Parathyroid adenoma (tissue), 2 donors: ENCODE measurements around the gene LAMA5.

Experiments
- H2AFZ ChIP-seq: fragments of 300-600 bp; sonication (generic); one replicate; pipeline ENCODE4 v1.7.0; 2017; ENCODE audit warnings: antibody characterized with exemption, mild to moderate bottlenecking
- H3K27ac ChIP-seq: fragments of 300-600 bp; sonication (generic); one replicate; pipeline ENCODE4 v1.7.0; 2017
- H3K27me3 ChIP-seq: fragments of 300-600 bp; sonication (generic); one replicate; pipeline ENCODE4 v1.7.0; 2017; ENCODE audit warnings: low read length; ENCODE audit not compliant: control insufficient read depth, insufficient read depth
- H3K36me3 ChIP-seq: fragments of 300-600 bp; sonication (generic); one replicate; pipeline ENCODE4 v1.7.0; 2017; ENCODE audit warnings: low read length; ENCODE audit not compliant: control insufficient read depth, insufficient read depth
- H3K4me1 ChIP-seq: fragments of 300-600 bp; sonication (generic); one replicate; pipeline ENCODE4 v1.7.0; 2017; ENCODE audit warnings: control low read depth
- H3K4me2 ChIP-seq: fragments of 300-600 bp; sonication (generic); one replicate; pipeline ENCODE4 v1.7.0; 2017; ENCODE audit warnings: low read length
- H3K4me3 ChIP-seq: fragments of 300-600 bp; sonication (generic); one replicate; pipeline ENCODE4 v1.7.0; 2017; ENCODE audit warnings: low read depth, low read length
- H3K79me2 ChIP-seq: fragments of 300-600 bp; sonication (generic); one replicate; pipeline ENCODE4 v1.7.0; 2017; ENCODE audit warnings: control low read depth
- H3K9ac ChIP-seq: fragments of 300-600 bp; sonication (generic); one replicate; pipeline ENCODE4 v1.7.0; 2017; ENCODE audit warnings: mild to moderate bottlenecking
- H3K9me3 ChIP-seq: fragments of 300-600 bp; sonication (generic); one replicate; pipeline ENCODE4 v1.7.0; 2017; ENCODE audit warnings: low read length; ENCODE audit not compliant: control insufficient read depth
- CTCF ChIP-seq: fragments of 300-600 bp; sonication (generic); IDR thresholded peaks from one replicate; pipeline ENCODE4 v1.7.0; 2017; ENCODE audit warnings: antibody characterized with exemption, mild to moderate bottlenecking
- donor health status: primary hyperparathyroidism.

The LAMA5 gene

GRCh38 chr20:62388839-62389600, 21.9 kb upstream of the LAMA5 start:
- no peak overlapping the region for H3K9ac ChIP-seq
- H3K79me2 ChIP-seq = peaks cover 14% of the 10 kb centered on the region
- H3K4me1 ChIP-seq = peaks cover 13% of the 10 kb centered on the region
- no peaks in the 10 kb centered on the region for H3K36me3 ChIP-seq
- H3K4me2 ChIP-seq = no peak overlapping the region
- no peaks in the 10 kb centered on the region for H3K9me3 ChIP-seq
- TF ChIP-seq CTCF = no peak
- no peak overlapping the region for H3K4me3 ChIP-seq
- no peak overlapping the region for H3K27ac ChIP-seq
- no peaks in the 10 kb centered on the region for H3K27me3 ChIP-seq
- no peak overlapping the region for H2AFZ ChIP-seq

- peaks cover 14% of the 10 kb centered on the region for H3K79me2 ChIP-seq
- no peak overlapping the region for H2AFZ ChIP-seq
- H3K4me2 ChIP-seq = peak overlapping the region; percentile 79
- H3K4me1 ChIP-seq = peaks cover 13% of the 10 kb centered on the region
- peak overlapping the region; percentile 85 for H3K4me3 ChIP-seq
- TF ChIP-seq CTCF = no peak
- H3K27ac ChIP-seq = no peak overlapping the region
- H3K36me3 ChIP-seq = no peaks in the 10 kb centered on the region
- no peak overlapping the region for H3K9ac ChIP-seq
- H3K27me3 ChIP-seq = no peaks in the 10 kb centered on the region
- H3K9me3 ChIP-seq = no peaks in the 10 kb centered on the region
These were observed 21.0 kb upstream of the LAMA5 start for GRCh38 chr20:62387933-62388635.

GRCh38 chr20:62387219-62387913, 20.3 kb upstream of the LAMA5 start:
- no peak for TF ChIP-seq CTCF
- Histone ChIP-seq H3K4me2 (peak overlapping the region; percentile 79), H3K27ac (peak overlapping the region; percentile 76), H3K36me3 (no peaks in the 10 kb centered on the region), H3K79me2 (peaks cover 14% of the 10 kb centered on the region), H2AFZ (peak overlapping the region; percentile 63), H3K4me3 (peak overlapping the region; percentile 85), H3K9ac (no peak overlapping the region), H3K9me3 (no peaks in the 10 kb centered on the region), H3K4me1 (peaks cover 13% of the 10 kb centered on the region), H3K27me3 (no peaks in the 10 kb centered on the region)

- peak within 1 kb of the TSS; percentile 15 for H3K9ac ChIP-seq
- no peak for TF ChIP-seq CTCF
These were observed 19.5 kb upstream of the LAMA5 start, which contains the start of gene RPS21 for GRCh38 chr20:62386383-62387218. TSS of gene RPS21 (plus strand) at chr20:62387103. CDS start at chr20:62387339, 236 bp downstream.

More at GRCh38 chr20:62386383-62387218, 19.5 kb upstream of the LAMA5 start, which contains the start of gene RPS21:
- no peaks in the 10 kb centered on the region for H3K27me3 ChIP-seq
- H3K9me3 ChIP-seq = no peaks in the 10 kb centered on the region
- H3K4me2 ChIP-seq = peak within 1 kb of the TSS; percentile 79
- peaks cover 14% of the 10 kb centered on the region for H3K79me2 ChIP-seq
- H3K4me1 ChIP-seq = peaks cover 10% of the 10 kb centered on the region
- peak within 1 kb of the TSS; percentile 76 for H3K27ac ChIP-seq
- peak within 1 kb of the TSS; percentile 85 for H3K4me3 ChIP-seq
- no peaks in the 10 kb centered on the region for H3K36me3 ChIP-seq
- peak within 1 kb of the TSS; percentile 63 for H2AFZ ChIP-seq
